ENCODE measurements around the gene THRB. TPM values are rescaled to one million over a fixed set of nuclear protein-coding genes. Genes with fewer than 3 reads are reported as not detected.

Gene THRB
- total RNA-seq, 4 donors from 2014 or later, result 29.2 to 38.5 (median 36.3) TPM

DNA sequence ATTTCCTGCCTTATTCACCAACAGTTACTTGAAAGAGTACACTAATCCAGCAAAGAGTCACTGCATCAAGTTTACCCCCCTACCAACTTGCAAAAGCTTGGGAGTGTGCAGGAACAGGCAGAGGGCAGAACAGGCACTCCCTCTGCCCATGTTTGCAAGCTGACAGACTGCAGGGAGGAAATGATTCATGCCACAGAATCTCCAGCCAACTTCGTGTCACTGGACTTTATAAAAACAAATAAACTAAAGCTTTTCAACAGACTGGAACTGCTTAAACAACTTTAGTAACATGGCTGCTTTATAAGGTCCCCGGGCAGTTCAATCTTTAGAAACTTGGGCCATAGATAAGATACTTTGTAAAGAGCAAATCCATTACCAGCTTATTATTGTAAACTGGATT lies 129.5 kb downstream of the THRB start:
- TF ChIP-seq, protein P1, sequence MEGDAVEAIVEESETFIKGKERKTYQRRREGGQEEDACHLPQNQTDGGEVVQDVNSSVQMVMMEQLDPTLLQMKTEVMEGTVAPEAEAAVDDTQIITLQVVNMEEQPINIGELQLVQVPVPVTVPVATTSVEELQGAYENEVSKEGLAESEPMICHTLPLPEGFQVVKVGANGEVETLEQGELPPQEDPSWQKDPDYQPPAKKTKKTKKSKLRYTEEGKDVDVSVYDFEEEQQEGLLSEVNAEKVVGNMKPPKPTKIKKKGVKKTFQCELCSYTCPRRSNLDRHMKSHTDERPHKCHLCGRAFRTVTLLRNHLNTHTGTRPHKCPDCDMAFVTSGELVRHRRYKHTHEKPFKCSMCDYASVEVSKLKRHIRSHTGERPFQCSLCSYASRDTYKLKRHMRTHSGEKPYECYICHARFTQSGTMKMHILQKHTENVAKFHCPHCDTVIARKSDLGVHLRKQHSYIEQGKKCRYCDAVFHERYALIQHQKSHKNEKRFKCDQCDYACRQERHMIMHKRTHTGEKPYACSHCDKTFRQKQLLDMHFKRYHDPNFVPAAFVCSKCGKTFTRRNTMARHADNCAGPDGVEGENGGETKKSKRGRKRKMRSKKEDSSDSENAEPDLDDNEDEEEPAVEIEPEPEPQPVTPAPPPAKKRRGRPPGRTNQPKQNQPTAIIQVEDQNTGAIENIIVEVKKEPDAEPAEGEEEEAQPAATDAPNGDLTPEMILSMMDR (IDR thresholded peaks at IDR 0.05; ENCODE audit: low read depth), result no peak

DNA sequence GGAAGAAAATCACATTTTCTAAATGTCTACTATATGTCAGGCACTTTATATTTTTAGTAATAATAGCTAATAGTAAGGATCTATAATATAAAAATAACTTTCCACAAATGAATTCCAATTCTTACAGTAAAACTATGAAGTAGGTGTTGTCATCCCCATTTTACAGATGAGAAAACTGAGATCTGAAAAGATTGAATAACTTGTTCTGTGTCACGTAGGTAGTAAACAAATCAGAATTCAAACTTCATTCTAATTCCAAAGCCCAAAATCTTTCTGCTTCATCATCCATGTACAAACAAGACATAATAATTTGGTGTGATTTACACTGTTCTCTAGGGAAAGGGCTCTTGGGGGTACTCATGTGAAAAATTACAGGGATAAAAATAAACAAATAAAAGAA lies 130.3 kb downstream of the THRB start:
- TF ChIP-seq, protein P1 (IDR thresholded peaks at IDR 0.05; ENCODE audit: low read depth), result no peak

DNA sequence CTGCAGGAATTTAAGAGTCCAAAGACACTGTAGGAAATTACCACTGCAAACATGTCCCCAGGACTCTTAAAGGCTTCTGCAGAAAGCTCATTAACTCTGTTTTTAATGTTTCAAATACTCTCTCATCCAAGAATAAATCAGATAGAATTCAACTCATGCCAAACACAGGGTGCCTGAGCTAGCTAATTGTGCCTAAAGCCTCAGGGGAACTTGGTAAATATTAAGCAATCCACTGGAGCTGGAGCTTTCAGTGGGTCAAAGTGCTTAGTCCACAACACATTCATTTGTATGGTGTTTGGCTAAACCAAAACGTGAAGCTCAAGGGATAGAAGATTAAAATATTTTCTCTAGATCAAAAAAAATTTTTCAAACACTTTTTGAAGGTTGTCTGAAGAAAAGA lies 131.4 kb downstream of the THRB start:
- TF ChIP-seq, protein P1 (IDR thresholded peaks at IDR 0.05; ENCODE audit: low read depth), result no peak

DNA sequence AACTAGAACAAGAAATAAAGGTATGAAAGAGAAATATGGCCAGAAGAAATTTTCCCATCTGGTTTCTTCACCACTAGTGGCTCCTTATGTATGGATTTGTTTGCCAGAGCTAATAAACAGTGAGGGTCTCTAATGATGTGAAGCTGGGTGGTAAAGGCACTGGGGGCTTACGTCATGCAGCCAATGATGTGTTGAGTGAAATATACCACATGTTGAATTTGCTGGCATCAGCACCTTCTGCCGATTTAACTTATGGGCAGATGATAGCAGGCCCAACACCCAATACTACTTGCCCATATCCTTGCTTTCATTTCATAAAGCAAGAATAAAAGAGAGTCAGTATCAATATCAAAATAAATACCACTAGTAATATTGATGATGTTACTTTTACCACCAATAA lies 133.0 kb downstream of the THRB start:
- TF ChIP-seq, protein P1 (IDR thresholded peaks at IDR 0.05; ENCODE audit: low read depth), result no peak

DNA sequence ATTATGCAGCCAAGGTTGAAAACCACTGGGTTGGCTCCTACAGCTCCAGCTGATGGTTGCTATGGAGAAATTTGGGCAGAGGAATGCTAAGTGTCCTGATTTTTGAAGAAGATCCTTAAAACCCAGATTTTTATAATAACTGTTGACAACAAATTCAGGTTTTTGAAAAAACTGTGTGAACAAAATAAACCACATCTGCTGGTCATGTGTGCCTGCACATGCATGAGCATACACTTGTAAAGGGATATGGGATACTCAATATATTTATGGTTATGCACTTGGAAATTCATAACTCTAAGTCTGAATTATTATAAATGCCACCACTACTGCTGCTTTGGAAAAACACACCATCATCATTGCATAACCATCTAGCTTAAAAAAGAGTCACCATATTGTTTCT lies 133.7 kb downstream of the THRB start:
- TF ChIP-seq, protein P1 (IDR thresholded peaks at IDR 0.05; ENCODE audit: low read depth), result no peak

DNA sequence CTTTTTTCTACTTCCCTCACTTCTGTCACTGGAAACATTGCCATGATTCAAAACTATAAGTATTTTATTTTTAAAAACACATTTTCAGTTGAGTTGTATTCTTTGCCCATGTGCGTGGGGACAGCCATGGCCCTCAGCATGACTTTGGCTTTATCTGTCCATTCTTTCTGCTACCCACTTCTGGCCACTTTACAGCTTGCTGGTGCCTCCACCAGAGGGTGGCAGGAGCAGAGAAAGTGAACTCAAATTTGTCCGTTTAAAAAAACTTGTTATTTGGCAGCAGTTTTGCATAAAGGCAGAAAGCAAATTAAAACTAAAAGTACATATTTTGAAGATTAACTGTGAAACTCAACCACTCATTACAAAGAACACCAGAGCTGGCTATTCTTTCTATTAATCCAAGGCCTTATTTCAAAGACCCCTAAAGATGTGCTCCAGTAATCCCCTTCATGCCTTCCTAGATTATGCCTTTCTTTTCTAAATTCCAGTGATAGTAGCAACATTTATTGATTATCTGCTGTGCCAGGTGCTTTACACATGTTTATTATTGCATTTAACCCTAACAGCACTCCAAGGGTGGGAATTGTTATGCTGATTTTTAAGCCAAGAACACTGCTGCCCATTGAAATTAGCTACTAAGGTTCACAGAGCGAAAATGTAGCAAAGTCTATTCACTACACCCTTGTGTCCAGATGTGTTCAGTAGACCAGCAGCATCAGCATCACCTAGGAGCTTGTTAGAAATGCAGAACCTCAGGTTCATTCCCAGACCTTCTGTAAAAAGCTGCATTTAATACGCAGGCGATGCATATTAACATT lies 134.8 kb downstream of the THRB start:
- TF ChIP-seq, protein P1 (IDR thresholded peaks at IDR 0.05; ENCODE audit: low read depth), result no peak

DNA sequence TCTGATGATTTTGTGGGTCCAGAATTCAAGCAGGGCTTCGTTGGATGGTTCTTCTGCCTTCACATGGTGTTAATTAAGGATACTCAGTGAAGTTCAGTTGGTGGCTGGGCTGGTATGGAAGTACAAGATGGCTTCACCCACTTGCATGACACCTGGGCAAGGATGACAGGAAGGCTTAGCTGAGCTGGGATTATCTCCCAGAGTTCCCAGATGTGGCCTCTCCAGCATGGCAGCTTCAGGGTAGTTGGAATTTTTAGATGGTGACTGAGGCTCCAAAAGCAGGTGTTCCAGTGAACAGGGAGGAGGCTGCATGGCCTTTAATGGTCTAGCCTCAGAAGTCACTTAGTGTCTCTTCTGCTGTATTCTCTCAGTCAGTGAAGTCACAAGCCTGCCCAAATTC lies 135.5 kb downstream of the THRB start:
- TF ChIP-seq, protein P1 (IDR thresholded peaks at IDR 0.05; ENCODE audit: low read depth), result no peak

Data from subcutaneous adipose tissue (tissue), 4 donors.